OCI-LY3 (cell line): ENCODE results near the gene MSH4.

Experiments used
- H2AFZ ChIP-seq: fragments of 200-600, 300-600 bp; shearing (Covaris generic); 2 replicates; pipeline ENCODE4 v1.6.0; 2014; ENCODE audit warnings: antibody characterized with exemption, low read depth, low read length
- H3K27ac ChIP-seq: fragments of 200-600, 300-600 bp; sonication (generic); 2 replicates; pipeline ENCODE4 v1.5.1; 2014; ENCODE audit warnings: mild to moderate bottlenecking, low read length, moderate library complexity, mixed read lengths
- H3K27me3 ChIP-seq: fragments of 200-600, 300-600 bp; sonication (generic); 2 replicates; pipeline ENCODE4 v1.6.1; 2014; ENCODE audit warnings: low read depth, low read length, mixed read lengths
- H3K36me3 ChIP-seq: fragments of 200-600, 300-600 bp; sonication (generic); replicated peaks from 2 replicates; pipeline ENCODE3; 2014; ENCODE audit warnings: low read depth, low read length, mixed read lengths
- H3K4me1 ChIP-seq: fragments of 300-600, 200-600 bp; sonication (generic); 2 replicates; pipeline ENCODE4 v1.6.1; 2014; ENCODE audit warnings: low read length, mixed read lengths
- H3K4me2 ChIP-seq: fragments of 200-600, 300-600 bp; sonication (generic); 2 replicates; pipeline ENCODE4 v1.6.1; 2014; ENCODE audit warnings: low read length, mixed read lengths
- H3K4me3 ChIP-seq: fragments of 300-600, 200-600 bp; sonication (generic); 2 replicates; pipeline ENCODE4 v1.5.1; 2014; ENCODE audit warnings: antibody characterized with exemption, mild to moderate bottlenecking, low read length, moderate library complexity
- H3K79me2 ChIP-seq: fragments of 300-600, 200-600 bp; shearing (Covaris generic); 2 replicates; pipeline ENCODE4 v1.6.1; 2014; ENCODE audit warnings: mild to moderate bottlenecking, low read length, mixed read lengths
- H3K9ac ChIP-seq: fragments of 300-600, 200-600 bp; shearing (Covaris generic); 2 replicates; pipeline ENCODE4 v1.6.0; 2014; ENCODE audit warnings: mild to moderate bottlenecking, low read length, moderate library complexity
- H3K9me3 ChIP-seq: fragments of 200-600, 300-600 bp; shearing (Covaris generic); 2 replicates; pipeline ENCODE4 v1.6.1; 2014; ENCODE audit warnings: low read length, mixed read lengths; ENCODE audit not compliant: insufficient read depth
- H4K20me1 ChIP-seq: fragments of 200-600, 300-600 bp; sonication (generic); 2 replicates; pipeline ENCODE4 v1.6.1; 2016; ENCODE audit warnings: low read length, mixed read lengths; ENCODE audit not compliant: insufficient read depth
- CTCF ChIP-seq: fragments of 200-600, 300-600 bp; sonication (generic); IDR thresholded peaks from 2 replicates; pipeline ENCODE4 v1.5.1; 2014; ENCODE audit warnings: antibody characterized with exemption, low read length, low read depth
- EZH2phosphoT487 ChIP-seq: fragments of 200-600 bp; shearing (Covaris generic); IDR thresholded peaks from 2 replicates; pipeline ENCODE4 v1.6.1; 2018; ENCODE audit warnings: antibody characterized with exemption, mixed run types, low read depth

Gene MSH4

GRCh38 chr1:75836528-75837100, 39.9 kb downstream of the MSH4 start:
- no peak overlapping the region for H3K9ac ChIP-seq
- H3K27ac ChIP-seq, result no peak overlapping the region
- H2AFZ ChIP-seq, result no peak overlapping the region
- H3K79me2 ChIP-seq, result no peaks in the 10 kb centered on the region
- H3K4me3 ChIP-seq, result no peak overlapping the region
- H3K36me3 ChIP-seq, result no peaks in the 10 kb centered on the region
- H3K4me2 ChIP-seq, result no peak overlapping the region
- no peak for TF ChIP-seq CTCF
- no peak for TF ChIP-seq EZH2phosphoT487
- no peaks in the 10 kb centered on the region for H3K27me3 ChIP-seq
- H3K9me3 ChIP-seq, result no peaks in the 10 kb centered on the region
- no peaks in the 10 kb centered on the region for H4K20me1 ChIP-seq
- H3K4me1 ChIP-seq, result no peaks in the 10 kb centered on the region

- Histone ChIP-seq H2AFZ (no peak overlapping the region), H3K79me2 (no peaks in the 10 kb centered on the region), H3K4me3 (no peak overlapping the region), H4K20me1 (no peaks in the 10 kb centered on the region), H3K9ac (no peak overlapping the region), H3K9me3 (no peaks in the 10 kb centered on the region), H3K4me2 (no peak overlapping the region), H3K4me1 (no peaks in the 10 kb centered on the region), H3K27me3 (no peaks in the 10 kb centered on the region), H3K27ac (no peak overlapping the region), H3K36me3 (no peaks in the 10 kb centered on the region)
- no peak for TF ChIP-seq CTCF
- no peak for TF ChIP-seq EZH2phosphoT487
Measured at GRCh38 chr1:75838079-75838478, 41.4 kb downstream of the MSH4 start.

DNA sequence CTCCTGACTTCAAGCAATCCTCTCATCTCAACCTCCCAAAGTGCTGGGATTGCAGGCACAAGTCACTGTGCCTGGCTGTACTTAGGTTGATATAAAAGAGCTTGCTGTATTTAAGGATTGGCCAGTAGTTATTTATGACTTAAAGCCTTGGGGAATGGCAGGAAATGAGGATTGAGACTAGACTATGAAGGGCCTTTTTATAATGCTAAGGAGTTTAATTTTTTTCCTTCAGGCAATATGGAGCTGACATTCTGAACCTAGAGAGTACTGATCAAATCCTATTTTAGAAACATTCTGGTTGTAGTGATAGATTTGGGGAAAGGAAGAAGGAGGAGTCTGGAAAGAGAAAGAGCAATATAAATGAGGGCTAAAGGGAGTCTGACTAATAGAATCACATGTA, 44.7 kb downstream of the MSH4 start:
- no peak overlapping the region for H3K4me2 ChIP-seq
- H3K79me2 ChIP-seq, result no peaks in the 10 kb centered on the region
- H3K27me3 ChIP-seq, result no peaks in the 10 kb centered on the region
- no peak overlapping the region for H3K27ac ChIP-seq
- no peaks in the 10 kb centered on the region for H4K20me1 ChIP-seq
- H3K4me1 ChIP-seq, result no peaks in the 10 kb centered on the region
- H3K9me3 ChIP-seq, result no peaks in the 10 kb centered on the region
- H3K4me3 ChIP-seq, result no peak overlapping the region
- H3K9ac ChIP-seq, result no peak overlapping the region
- TF ChIP-seq CTCF (no peak), EZH2phosphoT487 (no peak)
- H3K36me3 ChIP-seq, result no peaks in the 10 kb centered on the region
- no peak overlapping the region for H2AFZ ChIP-seq

GRCh38 chr1:75845576-75845975, 48.9 kb downstream of the MSH4 start:
- H4K20me1 ChIP-seq, result no peaks in the 10 kb centered on the region
- no peaks in the 10 kb centered on the region for H3K9me3 ChIP-seq
- H3K27ac ChIP-seq, result no peak overlapping the region
- H3K4me3 ChIP-seq, result no peak overlapping the region
- H3K4me1 ChIP-seq, result no peaks in the 10 kb centered on the region
- H3K9ac ChIP-seq, result no peak overlapping the region
- no peaks in the 10 kb centered on the region for H3K36me3 ChIP-seq
- H3K27me3 ChIP-seq, result no peaks in the 10 kb centered on the region
- H2AFZ ChIP-seq, result no peak overlapping the region
- no peaks in the 10 kb centered on the region for H3K79me2 ChIP-seq
- H3K4me2 ChIP-seq, result no peak overlapping the region
- no peak for TF ChIP-seq CTCF
- TF ChIP-seq EZH2phosphoT487, result no peak
